HCT116 (cell line): ENCODE data around the gene UBA52.

Experiments used
- CTCF ChIP-seq, 3 experiments: fragments of 200-600 bp in 1 of 3; sonication (generic) in 1 of 3; IDR thresholded peaks in 2 of 3; conservative IDR thresholded peaks in 1 of 3; 2 replicates each; pipeline ENCODE4 v1.5.1; 2012 to 2017; ENCODE audit warnings: low read depth in 2 of 3, low read length in 2 of 3, antibody characterized with exemption in 1 of 3, borderline replicate concordance in 1 of 3, control low read depth in 1 of 3, mild to moderate bottlenecking in 1 of 3, mixed read lengths in 1 of 3, mixed run types in 1 of 3, moderate library complexity in 1 of 3; ENCODE audit not compliant: insufficient read depth in 1 of 3
- EZH2 ChIP-seq: fragments of 200-600 bp; sonication (generic); IDR thresholded peaks from 2 replicates; pipeline ENCODE4 v1.6.1; 2017; ENCODE audit warnings: antibody characterized with exemption, mixed run types
- POLR2A ChIP-seq: IDR thresholded peaks from 2 replicates; pipeline ENCODE4 v1.7.0; 2011; ENCODE audit warnings: borderline replicate concordance; ENCODE audit not compliant: insufficient read depth, insufficient read length; ENCODE audit errors: extremely low read depth
- RAD21 ChIP-seq: IDR thresholded peaks from 2 replicates; pipeline ENCODE4 v1.6.1; 2012; ENCODE audit warnings: low read depth, mild to moderate bottlenecking
- SIN3A ChIP-seq: IDR thresholded peaks from 2 replicates; pipeline ENCODE4 v1.6.1; 2012; ENCODE audit warnings: low read depth
- YY1 ChIP-seq: IDR thresholded peaks from 2 replicates; pipeline ENCODE4 v1.6.1; 2011; ENCODE audit warnings: low read length, low read depth, moderate library complexity, mild to moderate bottlenecking; ENCODE audit not compliant: insufficient replicate concordance; ENCODE audit errors: extremely low read depth
- TF ChIP-seq, protein P1 (sequence below): IDR thresholded peaks from 2 replicates; pipeline ENCODE4 v1.6.1; 2012

- TF ChIP-seq CTCF (IDR thresholded peaks at IDR 0.05 in 2 of 3, conservative IDR thresholded peaks at IDR 0.05 in 1 of 3; ENCODE audit: borderline replicate concordance in 1 of 3, insufficient read depth in 1 of 3, low read depth in 2 of 3, low read length in 2 of 3) (no peak), POLR2A (no peak), YY1 (no peak), EZH2 (no peak), RAD21 (no peak), SIN3A (no peak)
- TF ChIP-seq, protein P1, sequence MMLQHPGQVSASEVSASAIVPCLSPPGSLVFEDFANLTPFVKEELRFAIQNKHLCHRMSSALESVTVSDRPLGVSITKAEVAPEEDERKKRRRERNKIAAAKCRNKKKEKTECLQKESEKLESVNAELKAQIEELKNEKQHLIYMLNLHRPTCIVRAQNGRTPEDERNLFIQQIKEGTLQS: no peak
These were observed 41.9 kb upstream of the UBA52 start for GRCh38 chr19:18529782-18530181.
